Mesenchymal stem cell (in vitro differentiated cells and primary cell): ENCODE data around the gene GAP43.

Experiments
- DNase-seq: peaks from one replicate; pipeline ENCODE4 v3.0.0-alpha.2; 2013
- H2AFZ ChIP-seq: one replicate; pipeline ENCODE4 v1.6.1; 2013; ENCODE audit warnings: low read depth, mild to moderate bottlenecking, control low read depth, inconsistent platforms, low read length, moderate library complexity
- H2AK5ac ChIP-seq: 2 replicates; pipeline ENCODE4 v1.6.1; 2013; ENCODE audit warnings: low read length, moderate library complexity, mild to moderate bottlenecking, inconsistent platforms; ENCODE audit not compliant: severe bottlenecking
- H2BK120ac ChIP-seq: one replicate; pipeline ENCODE4 v1.6.1; 2013; ENCODE audit warnings: low read depth, mild to moderate bottlenecking, inconsistent platforms, low read length, moderate library complexity
- H2BK12ac ChIP-seq, 2 experiments: one replicate each; pipeline ENCODE4 v1.6.1; 2013; ENCODE audit warnings: inconsistent platforms in 2 of 2, low read length in 2 of 2, mild to moderate bottlenecking in 2 of 2, moderate library complexity in 2 of 2, control low read depth in 1 of 2
- H2BK15ac ChIP-seq: one replicate; pipeline ENCODE4 v1.6.1; 2013; ENCODE audit warnings: mild to moderate bottlenecking, low read depth, inconsistent platforms; ENCODE audit not compliant: poor library complexity, severe bottlenecking
- H2BK5ac ChIP-seq: 2 replicates; pipeline ENCODE4 v1.6.1; 2013; ENCODE audit warnings: low read depth, mild to moderate bottlenecking, low read length, control low read depth, inconsistent platforms; ENCODE audit not compliant: poor library complexity, severe bottlenecking
- H3K14ac ChIP-seq, 2 experiments: one replicate each; pipeline ENCODE4 v1.6.1; 2013; ENCODE audit warnings: inconsistent platforms in 2 of 2, low read length in 2 of 2, control low read depth in 1 of 2, mild to moderate bottlenecking in 1 of 2, moderate library complexity in 1 of 2
- H3K18ac ChIP-seq, 2 experiments: one replicate each; pipeline ENCODE4 v1.6.1; 2013; ENCODE audit warnings: inconsistent platforms in 2 of 2, low read length in 2 of 2, control low read depth in 1 of 2, low read depth in 1 of 2, mild to moderate bottlenecking in 1 of 2
- H3K23ac ChIP-seq, 2 experiments: one replicate each; pipeline ENCODE4 v1.6.1; 2013; ENCODE audit warnings: inconsistent platforms in 2 of 2, low read length in 2 of 2, mild to moderate bottlenecking in 2 of 2, moderate library complexity in 2 of 2, control low read depth in 1 of 2
- H3K27ac ChIP-seq: 2 replicates; pipeline ENCODE4 v1.5.1; 2013; ENCODE audit warnings: mild to moderate bottlenecking, moderate library complexity, low read length, control low read depth, inconsistent platforms; ENCODE audit not compliant: poor library complexity, severe bottlenecking
- H3K27me3 ChIP-seq, 2 experiments: 2 replicates each; pipeline versions ENCODE4 v1.6.1 to v1.7.0; 2013; ENCODE audit warnings: low read length in 2 of 2, mild to moderate bottlenecking in 2 of 2, moderate library complexity in 2 of 2, control low read depth in 1 of 2, inconsistent platforms in 1 of 2; ENCODE audit not compliant: control insufficient read depth in 1 of 2, insufficient read depth in 1 of 2
- H3K36me3 ChIP-seq, 2 experiments: 2 replicates each; pipeline versions ENCODE4 v1.6.1 to v1.7.0; 2013; ENCODE audit warnings: low read length in 2 of 2, control low read depth in 1 of 2, inconsistent platforms in 1 of 2, low read depth in 1 of 2, mild to moderate bottlenecking in 1 of 2; ENCODE audit not compliant: insufficient read depth in 2 of 2, control insufficient read depth in 1 of 2
- H3K4ac ChIP-seq, 2 experiments: one replicate each; pipeline ENCODE4 v1.6.1; 2013; ENCODE audit warnings: inconsistent platforms in 2 of 2, low read length in 2 of 2, mild to moderate bottlenecking in 2 of 2, moderate library complexity in 2 of 2, control low read depth in 1 of 2, low read depth in 1 of 2
- H3K4me1 ChIP-seq: 2 replicates; pipeline ENCODE4 v1.6.1; 2013; ENCODE audit warnings: low read depth, low read length, control low read depth; ENCODE audit not compliant: control insufficient read depth, insufficient read depth
- H3K4me2 ChIP-seq: 2 replicates; pipeline ENCODE4 v1.6.1; 2013; ENCODE audit warnings: low read length, mild to moderate bottlenecking, inconsistent platforms; ENCODE audit not compliant: poor library complexity, severe bottlenecking
- H3K4me3 ChIP-seq, 2 experiments: 2 replicates each; pipeline versions ENCODE4 v1.5.1 to v1.7.0; 2013; ENCODE audit warnings: low read length in 2 of 2, mild to moderate bottlenecking in 2 of 2, control low read depth in 1 of 2, low read depth in 1 of 2; ENCODE audit not compliant: insufficient read depth in 1 of 2
- H3K79me1 ChIP-seq: replicated peaks from 2 replicates; pipeline ENCODE4 v1.6.1; 2013; ENCODE audit warnings: mild to moderate bottlenecking, control low read depth, low read length, inconsistent platforms; ENCODE audit not compliant: poor library complexity, severe bottlenecking
- H3K9ac ChIP-seq: 2 replicates; pipeline ENCODE4 v1.7.0; 2013; ENCODE audit warnings: mild to moderate bottlenecking, low read length, moderate library complexity
- H3K9me3 ChIP-seq: 2 replicates; pipeline ENCODE4 v1.7.0; 2013; ENCODE audit warnings: mild to moderate bottlenecking, low read length; ENCODE audit not compliant: control insufficient read depth
- H4K8ac ChIP-seq: one replicate; pipeline ENCODE4 v1.6.1; 2013; ENCODE audit warnings: inconsistent platforms, mild to moderate bottlenecking, low read length, moderate library complexity
- H4K91ac ChIP-seq: one replicate; pipeline ENCODE4 v1.6.1; 2013; ENCODE audit warnings: mild to moderate bottlenecking, low read length, inconsistent platforms
- WGBS: methylation state at CpG from one replicate; pipeline ENCODE4 v1.1.7; 2013; ENCODE audit warnings: mixed read lengths; 5-methylcytosine and 5-hydroxymethylcytosine counted together

The GAP43 gene

DNA sequence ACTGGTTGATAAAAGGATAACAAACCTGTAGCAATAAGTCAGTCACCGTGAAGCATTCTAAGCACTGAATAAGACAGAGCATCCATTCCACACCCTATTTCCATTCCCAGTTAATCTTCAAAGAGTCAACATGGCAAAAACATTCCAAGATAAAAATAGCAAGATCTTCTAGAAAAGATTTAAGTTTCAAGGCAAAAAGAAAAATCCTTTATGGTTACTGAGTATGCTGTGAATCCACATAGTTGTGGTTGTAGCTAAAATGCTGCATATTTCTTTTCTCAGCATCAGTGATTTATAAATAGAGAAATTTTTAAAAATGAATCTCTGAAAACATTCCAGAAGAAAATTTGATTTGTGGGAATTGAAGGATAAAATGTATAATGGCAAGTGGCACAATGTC, 21.1 kb downstream of the GAP43 start:
- H2BK120ac ChIP-seq: no peak overlapping the region
- no peaks in the 10 kb centered on the region for H3K79me1 ChIP-seq
- H2BK12ac ChIP-seq: no peak overlapping the region
- H2BK15ac ChIP-seq: no peak overlapping the region
- H4K8ac ChIP-seq: no peak overlapping the region
- no peak overlapping the region for H3K23ac ChIP-seq
- H3K14ac ChIP-seq: no peak overlapping the region
- H2AK5ac ChIP-seq: no peak overlapping the region
- no peaks in the 10 kb centered on the region for H3K9me3 ChIP-seq
- no peak overlapping the region for H3K4me3 ChIP-seq
- H3K36me3 ChIP-seq: no peaks in the 10 kb centered on the region
- H2BK5ac ChIP-seq: no peak overlapping the region
- WGBS: 100% methylated on average over 1 of the region's 1 CpG
- no peak overlapping the region for H3K9ac ChIP-seq
- no peak overlapping the region for H4K91ac ChIP-seq
- no peak overlapping the region for H3K4me2 ChIP-seq
- DNase-seq: no peak
- H3K27ac ChIP-seq: peak overlapping the region; percentile 40
- H3K4ac ChIP-seq: no peak overlapping the region
- H3K27me3 ChIP-seq: no peaks in the 10 kb centered on the region
- no peak overlapping the region for H2AFZ ChIP-seq
- H3K4me1 ChIP-seq: no peaks in the 10 kb centered on the region
- H3K18ac ChIP-seq: no peak overlapping the region

DNA sequence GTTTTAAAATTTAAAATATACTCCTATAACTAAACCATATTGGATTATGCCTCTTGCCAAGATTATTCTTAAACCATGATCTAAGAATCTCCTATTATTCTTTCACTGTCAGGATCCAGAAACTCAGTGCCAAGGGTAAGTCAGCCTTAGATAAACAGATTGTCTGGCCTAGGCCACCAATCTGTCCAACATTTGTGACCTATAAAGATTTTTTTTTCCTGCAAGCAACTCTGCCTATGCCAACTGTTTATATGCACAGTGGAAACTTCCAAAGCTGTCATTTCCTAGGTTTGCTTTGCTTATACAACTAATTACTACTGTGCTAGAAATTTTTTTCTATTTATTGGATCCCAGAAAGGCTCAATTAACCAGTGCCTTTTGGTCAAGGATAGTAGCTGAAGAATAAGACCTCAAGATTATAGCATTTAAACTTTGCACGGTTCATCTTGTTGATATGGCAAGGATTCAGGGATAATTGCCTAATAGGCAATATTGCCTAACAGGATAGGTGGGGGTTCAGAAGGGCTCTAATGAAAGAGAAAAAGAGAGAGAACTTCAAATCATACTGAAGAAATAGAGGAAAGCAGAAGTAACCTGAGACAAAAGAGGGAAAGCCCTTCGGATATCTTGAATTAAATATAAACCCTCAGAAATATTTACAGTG, 22.8 kb downstream of the GAP43 start:
- Histone ChIP-seq H3K4ac (no peak overlapping the region), H3K18ac (no peak overlapping the region), H3K14ac (no peak overlapping the region), H3K79me1 (no peaks in the 10 kb centered on the region), H2BK120ac (no peak overlapping the region), H4K8ac (no peak overlapping the region), H3K36me3 (no peaks in the 10 kb centered on the region), H3K9ac (no peak overlapping the region), H3K23ac (no peak overlapping the region), H3K27me3 (no peaks in the 10 kb centered on the region), H3K27ac (no peak overlapping the region), H2BK12ac (no peak overlapping the region), H4K91ac (no peak overlapping the region), H3K9me3 (no peaks in the 10 kb centered on the region), H3K4me1 (no peaks in the 10 kb centered on the region), H2BK15ac (no peak overlapping the region), H3K4me2 (no peak overlapping the region), H2AFZ (no peak overlapping the region), H2AK5ac (no peak overlapping the region), H3K4me3 (no peak overlapping the region), H2BK5ac (no peak overlapping the region)
- 100% methylated on average over 1 of the region's 2 CpGs for WGBS
- no peak for DNase-seq

DNA sequence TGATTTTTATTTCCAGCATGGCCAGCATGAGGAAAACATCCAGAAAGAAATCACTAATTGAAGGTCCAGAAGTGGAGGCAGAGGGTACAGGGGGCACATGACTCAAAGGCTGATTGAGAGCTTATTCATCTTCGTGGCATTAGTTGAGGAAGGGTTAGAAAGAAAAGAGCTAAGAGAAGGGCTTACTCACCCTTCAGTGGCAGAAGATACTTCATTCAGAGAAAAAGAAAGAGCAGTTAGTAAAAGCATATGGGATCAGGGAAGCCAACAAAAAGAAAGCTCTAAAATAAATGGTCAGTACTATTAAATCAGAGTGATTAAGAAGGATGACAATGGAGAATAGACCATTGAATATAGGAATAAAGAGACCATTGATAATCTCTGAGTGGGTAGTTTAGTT, 25.2 kb downstream of the GAP43 start:
- H2BK15ac ChIP-seq: peak overlapping the region; percentile 8
- no peaks in the 10 kb centered on the region for H3K79me1 ChIP-seq

DNA sequence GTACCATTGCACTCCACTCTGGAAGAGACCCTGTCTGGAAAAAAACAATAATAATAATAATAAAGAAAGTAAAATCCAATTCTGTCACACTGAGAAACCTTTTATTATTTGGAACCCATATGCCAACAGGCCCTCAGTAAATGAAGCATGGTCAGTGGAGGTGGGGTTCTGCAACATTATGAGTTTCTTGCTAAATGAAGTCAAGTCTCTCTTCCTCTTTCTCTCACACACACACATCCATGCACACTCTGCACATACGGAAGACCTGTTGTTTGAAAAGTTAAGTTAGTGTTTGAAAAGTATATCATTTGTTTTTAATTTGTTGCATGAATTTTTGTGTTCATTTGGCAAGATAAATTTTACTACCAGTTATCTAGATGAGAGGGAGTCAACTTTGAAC, 27.8 kb downstream of the GAP43 start:
- Histone ChIP-seq H4K91ac (no peak overlapping the region), H3K4me1 (peaks cover 2% of the 10 kb centered on the region), H2BK5ac (no peak overlapping the region), H3K4ac (no peak overlapping the region), H3K9me3 (no peaks in the 10 kb centered on the region), H3K27me3 (no peaks in the 10 kb centered on the region), H2AK5ac (no peak overlapping the region), H3K4me3 (no peak overlapping the region), H3K18ac (no peak overlapping the region), H3K36me3 (no peaks in the 10 kb centered on the region), H3K9ac (no peak overlapping the region), H3K14ac (no peak overlapping the region), H2BK120ac (no peak overlapping the region), H3K79me1 (no peaks in the 10 kb centered on the region), H3K4me2 (no peak overlapping the region), H2AFZ (no peak overlapping the region), H3K23ac (no peak overlapping the region), H3K27ac (no peak overlapping the region), H4K8ac (no peak overlapping the region), H2BK12ac (no peak overlapping the region), H2BK15ac (no peak overlapping the region)
- no CpG with 5 or more reads among the region's 1 CpG for WGBS
- no peak for DNase-seq

More for the DNA sequence above, 25.2 kb downstream of the GAP43 start:
- Histone ChIP-seq H3K4ac (no peak overlapping the region), H3K27me3 (no peaks in the 10 kb centered on the region), H3K4me1 (peaks cover 2% of the 10 kb centered on the region), H2BK120ac (no peak overlapping the region), H3K18ac (no peak overlapping the region), H2AFZ (no peak overlapping the region), H3K4me3 (no peak overlapping the region), H4K91ac (no peak overlapping the region), H3K9ac (no peak overlapping the region), H3K23ac (no peak overlapping the region), H3K27ac (no peak overlapping the region), H2BK5ac (no peak overlapping the region), H3K14ac (no peak overlapping the region), H3K4me2 (no peak overlapping the region), H4K8ac (no peak overlapping the region), H2AK5ac (no peak overlapping the region), H3K9me3 (no peaks in the 10 kb centered on the region), H2BK12ac (no peak overlapping the region), H3K36me3 (no peaks in the 10 kb centered on the region)
- 29% methylated on average over 1 of the region's 1 CpG for WGBS
- DNase-seq: no peak
